HepG2 (cell line): ENCODE data around the gene PIK3CA. TPM values are rescaled to one million over a fixed set of nuclear protein-coding genes. Genes with fewer than 3 reads are reported as not detected.

Source experiments
- CEBPG ChIP-seq: IDR thresholded peaks from 2 replicates; pipeline ENCODE4 v1.6.1; 2016
- MXI1 ChIP-seq: IDR thresholded peaks from 3 replicates; pipeline ENCODE4 v1.6.1; 2012; ENCODE audit warnings: low read depth, low read length, inconsistent platforms, borderline replicate concordance
- PRMT3 ChIP-seq: sonication (generic); formaldehyde crosslinking; IDR thresholded peaks from 2 replicates; pipeline ENCODE4 v1.8.1; 2022; ENCODE audit warnings: low read depth, mild to moderate bottlenecking, moderate library complexity, missing genetic modification reagents, borderline replicate concordance
- SNAPC2 ChIP-seq: sonication (generic); formaldehyde crosslinking; IDR thresholded peaks from 2 replicates; pipeline ENCODE4 v1.8.1; 2022; ENCODE audit warnings: mild to moderate bottlenecking, missing genetic modification reagents
- ZNF331 ChIP-seq: sonication (generic); formaldehyde crosslinking; IDR thresholded peaks from 2 replicates; pipeline ENCODE4 v1.4.0; 2020; ENCODE audit warnings: missing genetic modification reagents
- ZNF557 ChIP-seq: sonication (generic); formaldehyde crosslinking; IDR thresholded peaks from 2 replicates; pipeline ENCODE4 v1.4.0; 2020; ENCODE audit warnings: missing genetic modification reagents
- ZNF589 ChIP-seq: sonication (generic); formaldehyde crosslinking; conservative IDR thresholded peaks from 2 replicates; pipeline ENCODE4 v1.8.0; 2022; ENCODE audit warnings: mild to moderate bottlenecking, moderate library complexity, missing genetic modification reagents
- polyA plus RNA-seq, 8 experiments: library from polyadenylated mRNA; depleted of rRNA in 3 of 8; stranded (reverse) in 7 of 8; unstranded in 1 of 8; fragments of >200 nt; fragmentation: Illumina TruSeq in 4 of 8; extraction: Trizol in 4 of 8; gene quantifications; 2 replicates each; pipeline versions ENCODE4 v1.2.1 to v1.2.3, GENCODE V29; 2011 to 2016; ENCODE audit warnings: low read depth in 4 of 8, missing spikeins in 1 of 8, mixed read lengths in 1 of 8; ENCODE audit not compliant: insufficient read depth in 1 of 8
- total RNA-seq, 5 experiments: library from RNA; depleted of rRNA; stranded (reverse); fragments of >200 nt; fragmentation: Illumina TruSeq; extraction: Trizol; gene quantifications; 2 replicates each; pipeline ENCODE4 v1.2.3, GENCODE V29; 2016; ENCODE audit warnings: low read depth in 1 of 5
- TF ChIP-seq, protein P1 (sequence below): sonication (generic); formaldehyde crosslinking; IDR thresholded peaks from 2 replicates; pipeline ENCODE4 v1.8.1; 2022; ENCODE audit warnings: low read depth, mild to moderate bottlenecking, missing genetic modification reagents
- TF ChIP-seq, protein P2 (sequence below): sonication (generic); formaldehyde crosslinking; IDR thresholded peaks from 2 replicates; pipeline ENCODE4 v1.8.1; 2023; ENCODE audit warnings: mild to moderate bottlenecking, missing genetic modification reagents
- TF ChIP-seq, protein P3 (sequence below): sonication (generic); formaldehyde crosslinking; IDR thresholded peaks from 2 replicates; pipeline ENCODE4 v1.4.0; 2020; ENCODE audit warnings: mild to moderate bottlenecking, missing genetic modification reagents, borderline replicate concordance
- TF ChIP-seq, protein P4 (sequence below): sonication (generic); formaldehyde crosslinking; IDR thresholded peaks from 2 replicates; pipeline ENCODE4 v1.4.0; 2020; ENCODE audit warnings: missing genetic modification reagents
- TF ChIP-seq, protein P5 (sequence below): sonication (generic); formaldehyde crosslinking; IDR thresholded peaks from 2 replicates; pipeline ENCODE4 v1.4.0; 2020; ENCODE audit warnings: mild to moderate bottlenecking, missing genetic modification reagents
- TF ChIP-seq, protein P6 (sequence below): sonication (generic); formaldehyde crosslinking; IDR thresholded peaks from 2 replicates; pipeline ENCODE4 v1.4.0; 2020; ENCODE audit warnings: missing genetic modification reagents

PIK3CA gene
- total and polyA plus RNA-seq, 2 of the 13 experiments (the other 11 are each of a cell fraction or from before 2014, with no cell fraction given): 5.7 to 11.4 TPM

DNA sequence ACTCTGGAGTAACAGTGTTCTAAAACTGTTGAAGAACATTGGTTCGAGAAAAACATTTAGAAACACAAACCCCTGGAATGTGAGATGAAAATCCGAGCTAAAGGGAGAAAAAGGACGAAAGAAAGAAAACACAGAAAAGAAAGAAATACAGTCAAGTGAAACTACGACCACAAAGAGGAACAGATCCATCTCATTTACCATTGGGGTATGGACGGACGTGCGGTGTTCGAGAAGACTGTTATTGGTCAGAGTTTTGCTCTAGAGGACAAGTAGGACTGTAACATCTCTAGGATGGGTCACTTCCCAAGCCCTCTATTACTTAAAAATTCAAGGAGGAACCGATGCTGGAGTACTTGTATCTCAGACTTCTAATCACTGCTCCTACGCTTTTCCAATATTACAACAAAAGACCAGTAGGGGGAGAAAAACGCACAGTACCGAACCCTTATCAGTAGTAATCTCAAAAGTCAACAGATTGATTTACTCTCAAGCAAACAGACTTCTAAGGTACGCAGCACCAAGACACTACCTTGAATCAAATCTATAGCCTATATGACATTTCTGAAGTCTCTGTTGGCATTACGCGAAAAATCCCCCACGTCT, 1.1 kb upstream of the PIK3CA start (continued):
- TF ChIP-seq, protein P1, sequence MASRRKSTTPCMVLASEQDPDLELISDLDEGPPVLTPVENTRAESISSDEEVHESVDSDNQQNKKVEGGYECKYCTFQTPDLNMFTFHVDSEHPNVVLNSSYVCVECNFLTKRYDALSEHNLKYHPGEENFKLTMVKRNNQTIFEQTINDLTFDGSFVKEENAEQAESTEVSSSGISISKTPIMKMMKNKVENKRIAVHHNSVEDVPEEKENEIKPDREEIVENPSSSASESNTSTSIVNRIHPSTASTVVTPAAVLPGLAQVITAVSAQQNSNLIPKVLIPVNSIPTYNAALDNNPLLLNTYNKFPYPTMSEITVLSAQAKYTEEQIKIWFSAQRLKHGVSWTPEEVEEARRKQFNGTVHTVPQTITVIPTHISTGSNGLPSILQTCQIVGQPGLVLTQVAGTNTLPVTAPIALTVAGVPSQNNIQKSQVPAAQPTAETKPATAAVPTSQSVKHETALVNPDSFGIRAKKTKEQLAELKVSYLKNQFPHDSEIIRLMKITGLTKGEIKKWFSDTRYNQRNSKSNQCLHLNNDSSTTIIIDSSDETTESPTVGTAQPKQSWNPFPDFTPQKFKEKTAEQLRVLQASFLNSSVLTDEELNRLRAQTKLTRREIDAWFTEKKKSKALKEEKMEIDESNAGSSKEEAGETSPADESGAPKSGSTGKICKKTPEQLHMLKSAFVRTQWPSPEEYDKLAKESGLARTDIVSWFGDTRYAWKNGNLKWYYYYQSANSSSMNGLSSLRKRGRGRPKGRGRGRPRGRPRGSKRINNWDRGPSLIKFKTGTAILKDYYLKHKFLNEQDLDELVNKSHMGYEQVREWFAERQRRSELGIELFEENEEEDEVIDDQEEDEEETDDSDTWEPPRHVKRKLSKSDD: no peak
- TF ChIP-seq PRMT3: no peak
- TF ChIP-seq ZNF557 (CRISPR knock-in tag): no peak
- TF ChIP-seq ZNF331 (CRISPR knock-in tag): no peak
- no peak for TF ChIP-seq CEBPG (CRISPR knock-in tag)
- TF ChIP-seq, protein P2, sequence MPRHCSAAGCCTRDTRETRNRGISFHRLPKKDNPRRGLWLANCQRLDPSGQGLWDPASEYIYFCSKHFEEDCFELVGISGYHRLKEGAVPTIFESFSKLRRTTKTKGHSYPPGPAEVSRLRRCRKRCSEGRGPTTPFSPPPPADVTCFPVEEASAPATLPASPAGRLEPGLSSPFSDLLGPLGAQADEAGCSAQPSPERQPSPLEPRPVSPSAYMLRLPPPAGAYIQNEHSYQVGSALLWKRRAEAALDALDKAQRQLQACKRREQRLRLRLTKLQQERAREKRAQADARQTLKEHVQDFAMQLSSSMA: no peak
- TF ChIP-seq SNAPC2: no peak
- TF ChIP-seq, protein P3, sequence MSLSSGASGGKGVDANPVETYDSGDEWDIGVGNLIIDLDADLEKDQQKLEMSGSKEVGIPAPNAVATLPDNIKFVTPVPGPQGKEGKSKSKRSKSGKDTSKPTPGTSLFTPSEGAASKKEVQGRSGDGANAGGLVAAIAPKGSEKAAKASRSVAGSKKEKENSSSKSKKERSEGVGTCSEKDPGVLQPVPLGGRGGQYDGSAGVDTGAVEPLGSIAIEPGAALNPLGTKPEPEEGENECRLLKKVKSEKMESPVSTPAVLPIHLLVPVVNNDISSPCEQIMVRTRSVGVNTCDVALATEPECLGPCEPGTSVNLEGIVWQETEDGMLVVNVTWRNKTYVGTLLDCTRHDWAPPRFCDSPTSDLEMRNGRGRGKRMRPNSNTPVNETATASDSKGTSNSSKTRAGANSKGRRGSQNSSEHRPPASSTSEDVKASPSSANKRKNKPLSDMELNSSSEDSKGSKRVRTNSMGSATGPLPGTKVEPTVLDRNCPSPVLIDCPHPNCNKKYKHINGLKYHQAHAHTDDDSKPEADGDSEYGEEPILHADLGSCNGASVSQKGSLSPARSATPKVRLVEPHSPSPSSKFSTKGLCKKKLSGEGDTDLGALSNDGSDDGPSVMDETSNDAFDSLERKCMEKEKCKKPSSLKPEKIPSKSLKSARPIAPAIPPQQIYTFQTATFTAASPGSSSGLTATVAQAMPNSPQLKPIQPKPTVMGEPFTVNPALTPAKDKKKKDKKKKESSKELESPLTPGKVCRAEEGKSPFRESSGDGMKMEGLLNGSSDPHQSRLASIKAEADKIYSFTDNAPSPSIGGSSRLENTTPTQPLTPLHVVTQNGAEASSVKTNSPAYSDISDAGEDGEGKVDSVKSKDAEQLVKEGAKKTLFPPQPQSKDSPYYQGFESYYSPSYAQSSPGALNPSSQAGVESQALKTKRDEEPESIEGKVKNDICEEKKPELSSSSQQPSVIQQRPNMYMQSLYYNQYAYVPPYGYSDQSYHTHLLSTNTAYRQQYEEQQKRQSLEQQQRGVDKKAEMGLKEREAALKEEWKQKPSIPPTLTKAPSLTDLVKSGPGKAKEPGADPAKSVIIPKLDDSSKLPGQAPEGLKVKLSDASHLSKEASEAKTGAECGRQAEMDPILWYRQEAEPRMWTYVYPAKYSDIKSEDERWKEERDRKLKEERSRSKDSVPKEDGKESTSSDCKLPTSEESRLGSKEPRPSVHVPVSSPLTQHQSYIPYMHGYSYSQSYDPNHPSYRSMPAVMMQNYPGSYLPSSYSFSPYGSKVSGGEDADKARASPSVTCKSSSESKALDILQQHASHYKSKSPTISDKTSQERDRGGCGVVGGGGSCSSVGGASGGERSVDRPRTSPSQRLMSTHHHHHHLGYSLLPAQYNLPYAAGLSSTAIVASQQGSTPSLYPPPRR (CRISPR knock-in tag): no peak
- TF ChIP-seq, protein P4, sequence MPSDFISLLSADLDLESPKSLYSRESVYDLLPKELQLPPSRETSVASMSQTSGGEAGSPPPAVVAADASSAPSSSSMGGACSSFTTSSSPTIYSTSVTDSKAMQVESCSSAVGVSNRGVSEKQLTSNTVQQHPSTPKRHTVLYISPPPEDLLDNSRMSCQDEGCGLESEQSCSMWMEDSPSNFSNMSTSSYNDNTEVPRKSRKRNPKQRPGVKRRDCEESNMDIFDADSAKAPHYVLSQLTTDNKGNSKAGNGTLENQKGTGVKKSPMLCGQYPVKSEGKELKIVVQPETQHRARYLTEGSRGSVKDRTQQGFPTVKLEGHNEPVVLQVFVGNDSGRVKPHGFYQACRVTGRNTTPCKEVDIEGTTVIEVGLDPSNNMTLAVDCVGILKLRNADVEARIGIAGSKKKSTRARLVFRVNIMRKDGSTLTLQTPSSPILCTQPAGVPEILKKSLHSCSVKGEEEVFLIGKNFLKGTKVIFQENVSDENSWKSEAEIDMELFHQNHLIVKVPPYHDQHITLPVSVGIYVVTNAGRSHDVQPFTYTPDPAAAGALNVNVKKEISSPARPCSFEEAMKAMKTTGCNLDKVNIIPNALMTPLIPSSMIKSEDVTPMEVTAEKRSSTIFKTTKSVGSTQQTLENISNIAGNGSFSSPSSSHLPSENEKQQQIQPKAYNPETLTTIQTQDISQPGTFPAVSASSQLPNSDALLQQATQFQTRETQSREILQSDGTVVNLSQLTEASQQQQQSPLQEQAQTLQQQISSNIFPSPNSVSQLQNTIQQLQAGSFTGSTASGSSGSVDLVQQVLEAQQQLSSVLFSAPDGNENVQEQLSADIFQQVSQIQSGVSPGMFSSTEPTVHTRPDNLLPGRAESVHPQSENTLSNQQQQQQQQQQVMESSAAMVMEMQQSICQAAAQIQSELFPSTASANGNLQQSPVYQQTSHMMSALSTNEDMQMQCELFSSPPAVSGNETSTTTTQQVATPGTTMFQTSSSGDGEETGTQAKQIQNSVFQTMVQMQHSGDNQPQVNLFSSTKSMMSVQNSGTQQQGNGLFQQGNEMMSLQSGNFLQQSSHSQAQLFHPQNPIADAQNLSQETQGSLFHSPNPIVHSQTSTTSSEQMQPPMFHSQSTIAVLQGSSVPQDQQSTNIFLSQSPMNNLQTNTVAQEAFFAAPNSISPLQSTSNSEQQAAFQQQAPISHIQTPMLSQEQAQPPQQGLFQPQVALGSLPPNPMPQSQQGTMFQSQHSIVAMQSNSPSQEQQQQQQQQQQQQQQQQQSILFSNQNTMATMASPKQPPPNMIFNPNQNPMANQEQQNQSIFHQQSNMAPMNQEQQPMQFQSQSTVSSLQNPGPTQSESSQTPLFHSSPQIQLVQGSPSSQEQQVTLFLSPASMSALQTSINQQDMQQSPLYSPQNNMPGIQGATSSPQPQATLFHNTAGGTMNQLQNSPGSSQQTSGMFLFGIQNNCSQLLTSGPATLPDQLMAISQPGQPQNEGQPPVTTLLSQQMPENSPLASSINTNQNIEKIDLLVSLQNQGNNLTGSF: no peak
- TF ChIP-seq, protein P5, sequence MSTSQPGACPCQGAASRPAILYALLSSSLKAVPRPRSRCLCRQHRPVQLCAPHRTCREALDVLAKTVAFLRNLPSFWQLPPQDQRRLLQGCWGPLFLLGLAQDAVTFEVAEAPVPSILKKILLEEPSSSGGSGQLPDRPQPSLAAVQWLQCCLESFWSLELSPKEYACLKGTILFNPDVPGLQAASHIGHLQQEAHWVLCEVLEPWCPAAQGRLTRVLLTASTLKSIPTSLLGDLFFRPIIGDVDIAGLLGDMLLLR (CRISPR knock-in tag): no peak
- TF ChIP-seq, protein P6, sequence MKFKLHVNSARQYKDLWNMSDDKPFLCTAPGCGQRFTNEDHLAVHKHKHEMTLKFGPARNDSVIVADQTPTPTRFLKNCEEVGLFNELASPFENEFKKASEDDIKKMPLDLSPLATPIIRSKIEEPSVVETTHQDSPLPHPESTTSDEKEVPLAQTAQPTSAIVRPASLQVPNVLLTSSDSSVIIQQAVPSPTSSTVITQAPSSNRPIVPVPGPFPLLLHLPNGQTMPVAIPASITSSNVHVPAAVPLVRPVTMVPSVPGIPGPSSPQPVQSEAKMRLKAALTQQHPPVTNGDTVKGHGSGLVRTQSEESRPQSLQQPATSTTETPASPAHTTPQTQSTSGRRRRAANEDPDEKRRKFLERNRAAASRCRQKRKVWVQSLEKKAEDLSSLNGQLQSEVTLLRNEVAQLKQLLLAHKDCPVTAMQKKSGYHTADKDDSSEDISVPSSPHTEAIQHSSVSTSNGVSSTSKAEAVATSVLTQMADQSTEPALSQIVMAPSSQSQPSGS (CRISPR knock-in tag): no peak
- no peak for TF ChIP-seq ZNF589 (CRISPR knock-in tag)
- TF ChIP-seq MXI1: no peak
